SU-DHL-6 (cell line): ENCODE measurements around the gene SRL.

Source experiments
- H2AFZ ChIP-seq: fragments of 200-600 bp; sonication (generic); 2 replicates; pipeline ENCODE4 v1.6.1; 2014; ENCODE audit warnings: low read depth, mild to moderate bottlenecking, moderate library complexity, mixed read lengths, antibody characterized with exemption, low read length; ENCODE audit not compliant: severe bottlenecking
- H3F3A ChIP-seq: fragments of 200-600 bp; shearing (Covaris generic); 2 replicates; pipeline ENCODE4 v1.6.0; 2016; ENCODE audit warnings: antibody characterized with exemption, mild to moderate bottlenecking; ENCODE audit not compliant: insufficient read depth
- H3K27ac ChIP-seq: fragments of 200-600 bp; sonication (generic); 2 replicates; pipeline ENCODE4 v1.5.1; 2016; ENCODE audit warnings: low read depth, mild to moderate bottlenecking, low read length, moderate library complexity, mixed read lengths
- H3K27me3 ChIP-seq: fragments of 200-600 bp; sonication (generic), shearing (Covaris generic); 2 replicates; pipeline ENCODE4 v1.6.0; 2014; ENCODE audit warnings: mild to moderate bottlenecking, low read length
- H3K36me3 ChIP-seq: fragments of 200-600 bp; sonication (generic); 2 replicates; pipeline ENCODE4 v1.6.1; 2014; ENCODE audit warnings: mild to moderate bottlenecking, low read length, mixed read lengths
- H3K4me2 ChIP-seq: fragments of 300-600, 200-600 bp; shearing (Covaris generic), sonication (generic); 2 replicates; pipeline ENCODE4 v1.6.0; 2014; ENCODE audit warnings: low read length, low read depth, mild to moderate bottlenecking; ENCODE audit not compliant: poor library complexity, severe bottlenecking
- H3K4me3 ChIP-seq: fragments of 200-600 bp; sonication (generic); 2 replicates; pipeline ENCODE4 v1.5.1; 2014; ENCODE audit warnings: antibody characterized with exemption, low read length, mild to moderate bottlenecking, mixed read lengths; ENCODE audit not compliant: insufficient read depth, poor library complexity, severe bottlenecking
- H3K79me2 ChIP-seq: fragments of 200-600 bp; sonication (generic); 2 replicates; pipeline ENCODE4 v1.6.1; 2014; ENCODE audit warnings: mild to moderate bottlenecking, low read length, moderate library complexity; ENCODE audit not compliant: insufficient read depth
- H3K9ac ChIP-seq: fragments of 200-600 bp; sonication (generic); 2 replicates; pipeline ENCODE4 v1.7.0; 2014; ENCODE audit warnings: mild to moderate bottlenecking, low read length
- H3K9me2 ChIP-seq: fragments of 200-600 bp; sonication (generic); replicated peaks from 2 replicates; pipeline ENCODE4 v1.6.1; 2014; ENCODE audit warnings: low read length; ENCODE audit not compliant: insufficient read depth
- H3K9me3 ChIP-seq: fragments of 200-600 bp; sonication (generic); 2 replicates; pipeline ENCODE4 v1.6.1; 2014; ENCODE audit warnings: low read length, mixed read lengths; ENCODE audit not compliant: insufficient read depth
- H4K20me1 ChIP-seq: fragments of 200-600 bp; sonication (generic); 2 replicates; pipeline ENCODE4 v1.6.1; 2014; ENCODE audit warnings: low read depth, mild to moderate bottlenecking, antibody characterized with exemption, low read length, moderate library complexity, mixed read lengths
- EZH2phosphoT487 ChIP-seq: fragments of 200-600 bp; sonication (generic), shearing (Covaris generic); conservative IDR thresholded peaks from 2 replicates; pipeline ENCODE4 v1.6.1; 2018; ENCODE audit warnings: mild to moderate bottlenecking, antibody characterized with exemption, low read length, moderate library complexity, mixed read lengths
- TF ChIP-seq, protein P1 (sequence below): fragments of 200-600 bp; sonication (generic); IDR thresholded peaks from one replicate; pipeline ENCODE4 v1.5.1; 2017; ENCODE audit warnings: antibody characterized with exemption, mild to moderate bottlenecking, low read length, moderate library complexity; ENCODE audit not compliant: insufficient read depth, poor library complexity, severe bottlenecking

The SRL gene

DNA sequence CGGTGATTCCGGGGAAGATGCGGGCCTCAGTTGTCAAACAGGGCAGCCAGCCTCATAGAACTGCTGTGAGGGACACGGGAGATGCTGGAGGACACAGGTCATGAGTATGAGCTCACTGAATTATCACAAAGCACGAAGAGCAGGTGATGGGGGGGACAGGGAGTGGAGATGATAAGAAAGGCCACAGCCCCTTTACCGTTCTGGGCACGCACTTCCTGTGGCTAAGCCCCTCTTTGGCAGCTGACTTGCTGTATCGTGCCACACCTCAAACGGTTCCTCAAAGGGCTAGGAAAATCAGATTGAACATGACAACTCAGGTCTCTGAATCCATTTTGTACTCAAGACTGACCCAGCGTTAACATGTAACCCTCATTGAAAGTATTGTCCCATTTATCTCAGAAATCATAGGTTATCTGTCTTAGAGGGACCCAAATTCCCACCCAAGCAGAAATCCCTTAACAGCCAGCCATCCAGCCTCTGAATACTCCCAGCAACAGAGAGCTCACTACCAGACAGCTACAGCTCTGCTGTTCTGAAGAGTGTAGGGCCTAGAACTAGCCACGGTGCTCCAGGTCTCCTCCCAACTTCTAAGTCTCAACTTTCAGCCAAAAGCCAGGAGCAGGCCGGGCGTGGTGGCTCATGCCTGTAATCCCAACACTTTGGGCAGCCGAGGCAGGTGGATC lies 5.0 kb upstream of the SRL start:
- Histone ChIP-seq H3K4me3 (no peak overlapping the region), H3K27ac (no peak overlapping the region), H3K27me3 (no peaks in the 10 kb centered on the region), H3K4me2 (no peak overlapping the region), H3K9ac (no peak overlapping the region), H2AFZ (no peak overlapping the region), H4K20me1 (no peaks in the 10 kb centered on the region), H3F3A (no peaks in the 10 kb centered on the region; the same call in 1 of the 2 replicates), H3K9me2 (no peaks in the 10 kb centered on the region), H3K79me2 (no peaks in the 10 kb centered on the region), H3K9me3 (no peaks in the 10 kb centered on the region; the same call in 1 of the 2 replicates), H3K36me3 (no peaks in the 10 kb centered on the region)
- TF ChIP-seq EZH2phosphoT487: no peak
- TF ChIP-seq, protein P1, sequence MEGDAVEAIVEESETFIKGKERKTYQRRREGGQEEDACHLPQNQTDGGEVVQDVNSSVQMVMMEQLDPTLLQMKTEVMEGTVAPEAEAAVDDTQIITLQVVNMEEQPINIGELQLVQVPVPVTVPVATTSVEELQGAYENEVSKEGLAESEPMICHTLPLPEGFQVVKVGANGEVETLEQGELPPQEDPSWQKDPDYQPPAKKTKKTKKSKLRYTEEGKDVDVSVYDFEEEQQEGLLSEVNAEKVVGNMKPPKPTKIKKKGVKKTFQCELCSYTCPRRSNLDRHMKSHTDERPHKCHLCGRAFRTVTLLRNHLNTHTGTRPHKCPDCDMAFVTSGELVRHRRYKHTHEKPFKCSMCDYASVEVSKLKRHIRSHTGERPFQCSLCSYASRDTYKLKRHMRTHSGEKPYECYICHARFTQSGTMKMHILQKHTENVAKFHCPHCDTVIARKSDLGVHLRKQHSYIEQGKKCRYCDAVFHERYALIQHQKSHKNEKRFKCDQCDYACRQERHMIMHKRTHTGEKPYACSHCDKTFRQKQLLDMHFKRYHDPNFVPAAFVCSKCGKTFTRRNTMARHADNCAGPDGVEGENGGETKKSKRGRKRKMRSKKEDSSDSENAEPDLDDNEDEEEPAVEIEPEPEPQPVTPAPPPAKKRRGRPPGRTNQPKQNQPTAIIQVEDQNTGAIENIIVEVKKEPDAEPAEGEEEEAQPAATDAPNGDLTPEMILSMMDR: no peak

DNA sequence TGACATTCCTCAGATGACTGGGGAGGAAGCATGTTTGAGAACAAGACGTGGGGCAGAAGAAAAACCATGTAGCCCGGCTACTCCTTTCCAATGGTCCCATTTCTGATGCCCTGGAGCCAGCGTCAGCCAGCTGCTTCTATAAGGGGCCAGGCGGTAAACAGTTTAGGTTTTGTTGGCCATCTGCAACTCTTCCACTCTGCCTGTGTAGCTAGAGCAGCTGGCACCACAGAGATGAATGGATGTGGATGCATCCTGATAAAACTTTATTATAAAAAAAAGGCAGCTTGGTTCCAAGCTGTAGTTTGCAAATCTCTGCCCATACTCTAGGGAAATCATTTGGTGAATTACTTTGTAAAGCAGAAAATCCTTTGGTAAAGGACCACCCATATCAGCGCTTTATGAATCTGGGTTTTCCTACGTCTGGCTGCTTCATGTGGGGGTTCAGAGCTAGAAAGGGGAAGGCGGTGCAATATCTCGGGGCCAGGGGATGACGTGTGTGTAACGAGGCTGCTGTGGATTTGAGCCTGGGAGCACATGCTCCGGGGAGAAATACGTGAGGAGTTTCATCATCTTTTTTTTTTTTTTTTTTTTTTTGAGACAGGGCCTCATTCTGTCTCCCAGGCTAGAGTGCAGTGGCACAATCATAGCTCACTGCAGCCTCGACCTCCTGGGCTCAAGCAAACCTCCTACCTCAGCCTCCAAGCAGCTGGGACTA lies 3.4 kb upstream of the SRL start:
- no peaks in the 10 kb centered on the region for H3K27me3 ChIP-seq
- no peaks in the 10 kb centered on the region for H4K20me1 ChIP-seq
- no peaks in the 10 kb centered on the region for H3K9me2 ChIP-seq
- no peaks in the 10 kb centered on the region for H3K79me2 ChIP-seq
- H3K27ac ChIP-seq: no peak overlapping the region
- no peak for TF ChIP-seq EZH2phosphoT487
- TF ChIP-seq, protein P1: no peak
- no peak overlapping the region for H3K4me3 ChIP-seq
- H3K9ac ChIP-seq: no peak overlapping the region
- no peak overlapping the region for H3K4me2 ChIP-seq
- H3F3A ChIP-seq: no peaks in the 10 kb centered on the region
- H2AFZ ChIP-seq: no peak overlapping the region
- no peaks in the 10 kb centered on the region for H3K36me3 ChIP-seq
- H3K9me3 ChIP-seq: no peaks in the 10 kb centered on the region; the same call in 1 of the 2 replicates

GRCh38 chr16:4244254-4245076 lies 2.6 kb upstream of the SRL start:
- TF ChIP-seq, protein P1: no peak
- TF ChIP-seq EZH2phosphoT487: no peak
- Histone ChIP-seq H3K4me3 (no peak overlapping the region), H4K20me1 (no peaks in the 10 kb centered on the region), H3K36me3 (no peaks in the 10 kb centered on the region), H3K9me2 (no peaks in the 10 kb centered on the region), H3K4me2 (no peak overlapping the region), H3K79me2 (no peaks in the 10 kb centered on the region), H2AFZ (no peak overlapping the region), H3K27me3 (no peaks in the 10 kb centered on the region), H3K9ac (no peak overlapping the region), H3K9me3 (no peaks in the 10 kb centered on the region; the same call in 1 of the 2 replicates), H3F3A (no peaks in the 10 kb centered on the region), H3K27ac (no peak overlapping the region)
